BE2C (cell line): Measurements from ENCODE around the gene RPL12.

Source experiments
- DNase-seq: peaks from one replicate; pipeline ENCODE4 v3.0.0-alpha.2; 2020
- H3K27me3 ChIP-seq: fragments of 250-450 bp; sonication (Bioruptor Pico); 2 replicates; pipeline ENCODE4 v1.5.1; 2020; ENCODE audit warnings: mild to moderate bottlenecking
- H3K36me3 ChIP-seq: fragments of 250-450 bp; sonication (Bioruptor Pico); 2 replicates; pipeline ENCODE4 v1.5.1; 2020; ENCODE audit warnings: mild to moderate bottlenecking
- H3K4me1 ChIP-seq: fragments of 250-450 bp; sonication (Bioruptor Pico); 2 replicates; pipeline ENCODE4 v1.5.1; 2020
- H3K4me3 ChIP-seq: 2 replicates; pipeline ENCODE4 v1.5.1; 2011; ENCODE audit warnings: low read depth, low read length
- H3K9me3 ChIP-seq: fragments of 250-450 bp; sonication (Bioruptor Pico); 2 replicates; pipeline ENCODE4 v1.5.1; 2020
- TF ChIP-seq, protein P1 (sequence below): IDR thresholded peaks from 2 replicates; pipeline ENCODE4 v1.5.1; 2012; ENCODE audit warnings: mild to moderate bottlenecking, low read depth, low read length

Gene RPL12

GRCh38 chr9:127406799-127407491 is 44.3 kb downstream of the RPL12 start:
- H3K27me3 ChIP-seq, result no peaks in the 10 kb centered on the region
- DNase-seq, result peak; percentile 81
- H3K9me3 ChIP-seq, result no peaks in the 10 kb centered on the region
- H3K4me3 ChIP-seq, result peak overlapping the region; percentile 35
- TF ChIP-seq, protein P1, sequence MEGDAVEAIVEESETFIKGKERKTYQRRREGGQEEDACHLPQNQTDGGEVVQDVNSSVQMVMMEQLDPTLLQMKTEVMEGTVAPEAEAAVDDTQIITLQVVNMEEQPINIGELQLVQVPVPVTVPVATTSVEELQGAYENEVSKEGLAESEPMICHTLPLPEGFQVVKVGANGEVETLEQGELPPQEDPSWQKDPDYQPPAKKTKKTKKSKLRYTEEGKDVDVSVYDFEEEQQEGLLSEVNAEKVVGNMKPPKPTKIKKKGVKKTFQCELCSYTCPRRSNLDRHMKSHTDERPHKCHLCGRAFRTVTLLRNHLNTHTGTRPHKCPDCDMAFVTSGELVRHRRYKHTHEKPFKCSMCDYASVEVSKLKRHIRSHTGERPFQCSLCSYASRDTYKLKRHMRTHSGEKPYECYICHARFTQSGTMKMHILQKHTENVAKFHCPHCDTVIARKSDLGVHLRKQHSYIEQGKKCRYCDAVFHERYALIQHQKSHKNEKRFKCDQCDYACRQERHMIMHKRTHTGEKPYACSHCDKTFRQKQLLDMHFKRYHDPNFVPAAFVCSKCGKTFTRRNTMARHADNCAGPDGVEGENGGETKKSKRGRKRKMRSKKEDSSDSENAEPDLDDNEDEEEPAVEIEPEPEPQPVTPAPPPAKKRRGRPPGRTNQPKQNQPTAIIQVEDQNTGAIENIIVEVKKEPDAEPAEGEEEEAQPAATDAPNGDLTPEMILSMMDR, result peak; percentile 32
- peaks cover 19% of the 10 kb centered on the region for H3K36me3 ChIP-seq
- peaks cover 17% of the 10 kb centered on the region for H3K4me1 ChIP-seq

- Histone ChIP-seq H3K36me3 (peaks cover 19% of the 10 kb centered on the region), H3K9me3 (no peaks in the 10 kb centered on the region), H3K27me3 (no peaks in the 10 kb centered on the region), H3K4me3 (no peak overlapping the region), H3K4me1 (peaks cover 18% of the 10 kb centered on the region)
- TF ChIP-seq, protein P1, result no peak
- DNase-seq, result no peak
These were observed 45.7 kb downstream of the RPL12 start for GRCh38 chr9:127405344-127406125.

- Histone ChIP-seq H3K4me3 (no peak overlapping the region), H3K9me3 (no peaks in the 10 kb centered on the region), H3K4me1 (peaks cover 18% of the 10 kb centered on the region), H3K36me3 (peaks cover 19% of the 10 kb centered on the region), H3K27me3 (no peaks in the 10 kb centered on the region)
- TF ChIP-seq, protein P1, result no peak
- no peak for DNase-seq
These were observed 46.6 kb downstream of the RPL12 start for GRCh38 chr9:127404631-127405030.

DNA sequence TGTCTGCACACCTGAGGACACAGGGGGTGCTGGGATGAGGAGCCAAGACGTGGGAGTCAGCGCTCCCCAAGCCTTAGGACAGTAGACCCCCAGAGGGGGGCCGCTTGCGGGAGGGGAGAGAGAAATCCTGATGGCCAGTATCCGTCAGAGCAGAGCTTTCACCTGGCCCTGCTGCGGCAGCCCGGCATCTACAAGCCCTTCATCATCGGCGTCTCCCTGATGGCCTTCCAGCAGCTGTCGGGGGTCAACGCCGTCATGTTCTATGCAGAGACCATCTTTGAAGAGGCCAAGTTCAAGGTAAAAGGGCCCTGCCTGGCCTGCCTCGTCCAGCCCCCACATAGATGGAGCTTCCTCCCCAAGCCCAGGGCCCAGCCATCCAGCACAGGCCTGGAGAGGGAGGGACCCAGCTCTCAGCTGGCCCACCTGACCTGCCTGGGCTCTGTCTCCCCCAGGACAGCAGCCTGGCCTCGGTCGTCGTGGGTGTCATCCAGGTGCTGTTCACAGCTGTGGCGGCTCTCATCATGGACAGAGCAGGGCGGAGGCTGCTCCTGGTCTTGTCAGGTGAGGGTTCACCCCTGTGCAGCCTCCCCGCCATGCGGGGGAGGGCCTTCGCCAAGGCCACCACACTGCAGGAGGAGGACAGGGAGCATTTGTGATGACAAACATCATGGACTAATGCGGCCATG is 47.6 kb downstream of the RPL12 start:
- TF ChIP-seq, protein P1, result no peak
- H3K4me3 ChIP-seq, result no peak overlapping the region
- H3K9me3 ChIP-seq, result no peaks in the 10 kb centered on the region
- H3K4me1 ChIP-seq, result peaks cover 18% of the 10 kb centered on the region
- H3K27me3 ChIP-seq, result no peaks in the 10 kb centered on the region
- H3K36me3 ChIP-seq, result peaks cover 19% of the 10 kb centered on the region
- DNase-seq, result no peak

DNA sequence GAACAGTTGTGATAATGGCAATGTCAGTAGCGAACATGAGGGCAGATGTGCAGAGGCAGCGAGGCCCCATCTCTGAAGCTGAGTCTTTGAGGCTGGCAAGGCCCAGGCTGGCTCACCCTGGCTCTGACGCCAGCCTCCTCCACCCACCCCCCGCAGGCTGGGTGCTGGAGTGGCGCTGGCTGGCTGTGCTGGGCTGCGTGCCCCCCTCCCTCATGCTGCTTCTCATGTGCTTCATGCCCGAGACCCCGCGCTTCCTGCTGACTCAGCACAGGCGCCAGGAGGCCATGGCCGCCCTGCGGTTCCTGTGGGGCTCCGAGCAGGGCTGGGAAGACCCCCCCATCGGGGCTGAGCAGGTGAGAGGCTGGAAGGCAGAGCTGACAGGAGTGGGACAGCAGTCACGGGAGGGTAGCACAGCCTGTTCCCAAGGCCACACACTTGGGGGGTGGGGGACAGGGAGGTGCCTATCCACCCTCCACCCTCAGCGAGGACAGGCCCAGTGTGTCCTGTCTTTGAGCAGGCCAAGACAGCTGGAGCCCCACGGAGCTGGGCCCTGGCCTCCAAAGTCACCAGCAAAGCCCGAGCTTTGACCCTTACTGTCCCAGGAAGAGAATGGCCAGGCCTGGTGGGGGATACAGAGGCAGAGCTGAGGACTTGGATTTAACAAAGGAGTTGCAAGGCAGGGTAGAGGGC is 48.7 kb downstream of the RPL12 start:
- peaks cover 22% of the 10 kb centered on the region for H3K4me1 ChIP-seq
- no peaks in the 10 kb centered on the region for H3K27me3 ChIP-seq
- TF ChIP-seq, protein P1, result no peak
- H3K9me3 ChIP-seq, result no peaks in the 10 kb centered on the region
- no peak for DNase-seq
- peaks cover 19% of the 10 kb centered on the region for H3K36me3 ChIP-seq
- no peak overlapping the region for H3K4me3 ChIP-seq
